Right atrium auricular region (tissue), 2 donors: ENCODE measurements around the gene TOMM40L. TPM values are rescaled to one million over a fixed set of nuclear protein-coding genes. Genes with fewer than 3 reads are reported as not detected.
A peak's percentile ranks its signal among the peaks of the same experiment; 100 is the strongest.

Experiments
- DNase-seq: peaks from one replicate; pipeline ENCODE4 v3.0.0-alpha.2; 2019; ENCODE audit warnings: low spot score
- H3K27ac ChIP-seq, 2 donors: fragments of 200-600 bp; sonication (generic); 1 replicate in 1 of 2; 2 replicates in 1 of 2; pipeline ENCODE4 v1.5.1; 2016 to 2019
- H3K27me3 ChIP-seq, 2 donors: fragments of 200-600 bp; sonication (generic); one replicate each; pipeline versions ENCODE4 v1.5.1 to v1.6.0; 2017 to 2019
- H3K36me3 ChIP-seq: fragments of 200-600 bp; sonication (generic); one replicate; pipeline ENCODE4 v1.5.1; 2016
- H3K4me1 ChIP-seq, 2 donors: fragments of 200-600 bp; sonication (generic); one replicate each; pipeline versions ENCODE4 v1.5.1 to v1.6.0; 2017 to 2019
- H3K4me3 ChIP-seq, 2 donors: fragments of 200-600 bp; sonication (generic); 1 replicate in 1 of 2; 2 replicates in 1 of 2; pipeline ENCODE4 v1.5.1; 2017 to 2019; ENCODE audit warnings: mild to moderate bottlenecking in 1 of 2, moderate library complexity in 1 of 2
- H3K9me3 ChIP-seq, 2 donors: fragments of 200-600 bp; sonication (generic); one replicate each; pipeline ENCODE4 v1.5.1; 2019
- CTCF ChIP-seq, 2 donors: fragments of 200-600 bp; sonication (generic); IDR thresholded peaks; one replicate each; pipeline ENCODE4 v1.5.1; 2019; ENCODE audit warnings: antibody characterized with exemption in 2 of 2
- total RNA-seq, 2 donors: library from RNA; depleted of rRNA; stranded (reverse); fragments of >200 nt; gene quantifications; one replicate each; pipeline ENCODE4 v1.1.0, GENCODE V29; 2016

TOMM40L gene
- 10 to 100 TPM; 23.9 to 35.3 TPM for total RNA-seq

- TF ChIP-seq CTCF (IDR thresholded peaks at IDR 0.05) = peak in 1 of 2 donors; percentile 65
- Histone ChIP-seq H3K27me3 (no peaks in the 10 kb centered on the region), H3K36me3 (peaks cover 27% of the 10 kb centered on the region), H3K27ac (peak within 1 kb of the TSS; percentile 84 to 94), H3K4me1 (peaks cover 0 to 27% of the 10 kb centered on the region in 2 donors), H3K9me3 (no peaks in the 10 kb centered on the region), H3K4me3 (peak within 1 kb of the TSS; percentile 62 to 80)
- peak; percentile 97 for DNase-seq
Observed at GRCh38 chr1:161225534-161226319, at the start of gene TOMM40L. Gene TOMM40L, plus strand, starts transcription at chr1:161226060. Its CDS starts 430 bp downstream, at chr1:161226490.

- DNase-seq = no peak
- peaks cover 43% of the 10 kb centered on the region for H3K36me3 ChIP-seq
- no peak for TF ChIP-seq CTCF (IDR thresholded peaks at IDR 0.05)
- peak overlapping the region; percentile 86 to 89 for H3K27ac ChIP-seq
- no peaks in the 10 kb centered on the region for H3K9me3 ChIP-seq
- H3K27me3 ChIP-seq = no peaks in the 10 kb centered on the region
- H3K4me1 ChIP-seq = peaks cover 3 to 32% of the 10 kb centered on the region in 2 donors
- peak overlapping the region; percentile 77 to 93 for H3K4me3 ChIP-seq
Observed at GRCh38 chr1:161176468-161177111, 49.3 kb upstream of the TOMM40L start.

- Histone ChIP-seq H3K4me3 (peak within 1 kb of the TSS; percentile 77 to 93), H3K9me3 (no peaks in the 10 kb centered on the region), H3K36me3 (peaks cover 36% of the 10 kb centered on the region), H3K27me3 (no peaks in the 10 kb centered on the region), H3K4me1 (peaks cover 3 to 31% of the 10 kb centered on the region in 2 donors), H3K27ac (peak within 1 kb of the TSS; percentile 86 to 89)
- peak; percentile 89 for DNase-seq
- peak in 1 of 2 donors; percentile 45 for TF ChIP-seq CTCF (IDR thresholded peaks at IDR 0.05)
Observed at GRCh38 chr1:161177112-161177935, 48.5 kb upstream of the TOMM40L start, which contains the start of gene B4GALT3. Gene B4GALT3, minus strand, starts transcription at chr1:161177507. Its CDS starts 1,447 bp downstream, at chr1:161176060.

GRCh38 chr1:161177936-161178244, 48.0 kb upstream of the TOMM40L start:
- no peak for DNase-seq
- peaks cover 2 to 25% of the 10 kb centered on the region in 2 donors for H3K4me1 ChIP-seq
- H3K4me3 ChIP-seq = peak overlapping the region; percentile 77 to 93
- H3K27me3 ChIP-seq = no peaks in the 10 kb centered on the region
- peaks cover 30% of the 10 kb centered on the region for H3K36me3 ChIP-seq
- no peak for TF ChIP-seq CTCF (IDR thresholded peaks at IDR 0.05)
- H3K9me3 ChIP-seq = no peaks in the 10 kb centered on the region
- H3K27ac ChIP-seq = peak overlapping the region; percentile 86 to 89

- H3K9me3 ChIP-seq = no peaks in the 10 kb centered on the region
Observed at GRCh38 chr1:161179698-161180097, 46.2 kb upstream of the TOMM40L start.

More at GRCh38 chr1:161179698-161180097, 46.2 kb upstream of the TOMM40L start:
- Histone ChIP-seq H3K4me3 (no peak overlapping the region), H3K36me3 (peaks cover 12% of the 10 kb centered on the region), H3K4me1 (peaks cover 0 to 23% of the 10 kb centered on the region in 2 donors), H3K27ac (no peak overlapping the region), H3K27me3 (no peaks in the 10 kb centered on the region)
- TF ChIP-seq CTCF (IDR thresholded peaks at IDR 0.05) = no peak
- DNase-seq = no peak
